ENCODE measurements around the gene MSH3.
"Not testable (repeated sequence)": the region's sequence is repeated elsewhere in the genome, so short reads cannot be mapped to it uniquely, and the experiment has no call there.

Gene MSH3

GRCh38 chr5:80659106-80659505 lies 4.7 kb downstream of the MSH3 start:
- DNase-seq = no peak

- DNase-seq = not testable (repeated sequence)
Observed at GRCh38 chr5:80660661-80661060, 6.2 kb downstream of the MSH3 start.

DNA sequence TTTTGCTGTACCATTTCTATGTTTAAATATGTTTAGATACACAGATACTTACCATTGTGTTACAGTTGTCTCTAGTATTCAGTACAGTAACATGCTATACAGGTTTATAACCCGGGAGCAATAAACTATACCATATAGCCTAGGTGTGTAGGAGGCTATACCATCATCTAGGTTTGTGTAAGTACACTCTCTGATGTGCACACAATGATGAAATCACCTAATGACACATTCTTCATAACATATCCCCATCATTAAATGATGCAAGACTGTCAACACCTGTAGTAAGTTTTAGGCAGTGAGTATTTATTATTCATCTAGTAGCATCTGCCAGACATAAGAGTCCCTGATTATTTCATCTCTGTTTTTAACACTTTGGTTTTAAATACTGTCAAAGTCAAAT lies 7.7 kb downstream of the MSH3 start:
- DNase-seq = no peak

- no peak for DNase-seq
Observed at GRCh38 chr5:80665057-80665456, 10.6 kb downstream of the MSH3 start.

GRCh38 chr5:80667384-80667783 lies 12.9 kb downstream of the MSH3 start:
- DNase-seq = no peak

- DNase-seq = no peak
Observed at GRCh38 chr5:80668016-80668969, 13.8 kb downstream of the MSH3 start.

DNA sequence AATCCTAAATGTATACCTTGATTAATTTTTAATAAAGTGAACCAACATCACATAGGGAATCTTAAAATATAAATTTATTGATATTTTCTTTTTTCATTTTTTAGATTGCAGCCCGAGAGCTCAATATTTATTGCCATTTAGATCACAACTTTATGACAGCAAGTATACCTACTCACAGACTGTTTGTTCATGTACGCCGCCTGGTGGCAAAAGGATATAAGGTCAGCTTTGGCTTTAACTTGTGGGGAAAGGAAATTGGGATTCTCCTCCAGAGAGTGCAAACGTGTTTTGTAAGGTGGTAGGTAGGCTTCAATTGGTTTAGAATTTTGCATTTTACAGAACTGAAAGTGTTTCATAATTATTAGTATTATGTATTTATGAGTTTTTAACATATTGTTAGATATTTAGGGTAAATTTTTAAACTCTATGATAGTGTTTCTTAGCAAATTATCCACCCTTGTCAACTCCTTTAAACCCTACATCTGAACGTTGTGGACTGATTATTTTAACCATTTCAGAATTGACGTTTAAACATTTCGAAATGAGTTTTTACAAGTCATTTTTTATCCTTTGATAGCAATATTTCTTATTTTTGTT lies 17.8 kb downstream of the MSH3 start:
- peak; percentile 69 to 73 for DNase-seq

DNA sequence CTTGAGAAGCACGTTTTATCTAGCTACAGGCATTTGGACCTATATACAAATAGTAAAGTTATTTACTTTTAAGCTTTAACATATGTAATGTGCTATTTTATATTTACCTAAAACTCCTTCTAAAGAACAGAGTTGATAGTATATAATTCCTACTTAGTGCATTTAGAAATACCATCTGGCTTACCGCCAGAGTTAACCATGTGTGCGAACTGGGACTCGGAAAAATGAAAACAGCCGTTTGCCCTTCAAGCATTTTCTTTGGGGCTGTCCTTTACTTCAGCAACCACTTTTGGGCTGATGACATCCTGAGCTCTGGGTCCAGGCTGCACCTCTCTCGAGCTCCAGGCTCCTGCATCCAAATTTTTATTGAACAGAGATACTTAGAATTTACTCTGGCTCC lies 22.3 kb downstream of the MSH3 start:
- DNase-seq = no peak

GRCh38 chr5:80686757-80687156 lies 32.3 kb downstream of the MSH3 start:
- no peak for DNase-seq

DNA sequence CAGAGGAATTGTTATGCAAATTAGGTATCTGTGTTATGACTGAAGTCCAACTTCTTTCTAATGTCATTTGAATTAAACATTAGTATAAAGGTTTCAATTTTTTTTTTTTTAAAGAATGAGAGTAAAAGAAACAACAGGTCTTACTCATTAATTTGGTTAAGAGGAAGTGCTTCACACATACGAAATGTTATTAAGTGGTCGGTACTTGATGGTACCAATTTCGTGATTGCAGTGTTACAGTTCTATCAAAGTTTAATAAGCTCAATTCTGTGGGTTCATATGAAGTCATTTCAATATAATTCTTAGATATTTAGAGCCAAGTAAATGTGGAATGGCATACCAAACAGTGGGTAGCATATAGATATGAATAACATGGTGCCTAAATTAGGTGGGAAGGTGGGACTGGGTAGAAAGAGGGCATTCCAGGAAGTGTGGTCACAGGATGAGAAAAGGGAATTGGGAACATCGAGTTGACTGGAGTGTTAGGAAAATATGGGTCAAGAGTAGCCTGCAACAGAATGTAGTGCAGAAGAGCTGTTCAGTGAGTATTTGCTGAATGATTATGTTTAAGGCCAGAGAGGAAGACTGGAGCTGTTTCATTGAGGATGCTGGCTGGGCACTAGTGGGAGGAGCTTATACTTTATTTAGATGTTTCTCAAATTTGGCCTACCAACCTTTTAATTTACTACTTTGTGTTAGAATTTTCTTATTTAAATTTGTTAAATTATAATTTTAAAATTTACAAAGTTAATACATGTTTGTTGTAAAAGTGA lies 34.4 kb downstream of the MSH3 start:
- no peak for DNase-seq

DNA sequence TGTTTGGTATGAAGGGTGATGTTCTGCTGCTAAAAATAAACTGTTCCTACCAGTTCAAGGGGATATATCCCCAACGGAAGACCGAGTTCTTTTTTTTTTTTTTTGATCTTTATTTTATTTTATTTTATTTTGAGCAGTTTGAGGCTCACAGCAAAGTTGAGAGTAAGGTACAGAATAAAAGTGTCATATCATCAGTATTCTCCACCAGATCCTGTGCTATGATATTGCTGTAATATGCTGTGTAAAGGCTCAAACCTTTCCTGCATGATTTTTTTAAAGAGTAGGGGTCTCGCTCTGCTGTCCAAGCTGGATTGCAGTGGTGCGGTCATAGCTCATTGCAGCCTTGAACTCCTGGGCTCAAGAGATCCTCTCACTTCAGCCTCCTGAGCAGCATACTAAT lies 35.2 kb downstream of the MSH3 start:
- DNase-seq = no peak

DNA sequence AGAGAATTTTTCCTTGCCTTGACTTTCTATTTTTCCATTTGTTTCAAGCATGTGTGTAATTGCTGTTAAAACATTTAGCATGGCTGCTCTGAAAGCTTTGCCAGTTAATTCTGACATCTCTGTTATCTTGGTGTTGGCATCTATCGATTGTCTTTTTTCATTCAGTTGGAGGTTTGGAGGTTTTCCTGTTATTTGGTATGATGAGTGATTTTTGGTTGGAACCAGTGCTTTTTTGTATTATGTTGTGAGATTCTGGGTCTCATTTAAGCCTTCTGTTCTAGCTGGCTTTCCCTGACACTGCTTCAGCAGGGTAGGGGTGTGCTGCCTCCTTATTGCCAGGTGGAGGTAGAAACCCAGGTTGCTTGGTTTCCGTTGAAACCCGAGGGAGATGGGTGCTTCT lies 41.2 kb downstream of the MSH3 start:
- no peak for DNase-seq

DNA sequence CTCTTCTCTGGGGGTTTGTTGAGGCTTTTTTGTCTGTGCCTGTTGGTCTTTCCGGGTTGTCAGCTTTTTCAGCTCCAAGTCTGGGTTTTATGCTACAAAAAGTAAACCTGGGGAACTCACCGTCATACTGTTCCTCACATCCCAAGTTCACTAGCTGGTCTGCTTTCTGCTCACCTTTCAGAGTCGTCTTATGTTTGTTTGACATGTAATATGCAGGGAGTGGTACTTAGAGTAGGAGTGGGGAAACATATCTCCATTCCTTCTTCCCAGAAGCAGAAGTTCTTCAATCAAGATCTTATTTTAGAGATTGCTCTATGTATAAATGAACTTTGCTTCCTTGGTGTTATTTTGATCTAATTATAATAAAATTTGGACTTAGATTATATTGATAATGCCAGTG lies 42.0 kb downstream of the MSH3 start:
- DNase-seq = no peak

DNA sequence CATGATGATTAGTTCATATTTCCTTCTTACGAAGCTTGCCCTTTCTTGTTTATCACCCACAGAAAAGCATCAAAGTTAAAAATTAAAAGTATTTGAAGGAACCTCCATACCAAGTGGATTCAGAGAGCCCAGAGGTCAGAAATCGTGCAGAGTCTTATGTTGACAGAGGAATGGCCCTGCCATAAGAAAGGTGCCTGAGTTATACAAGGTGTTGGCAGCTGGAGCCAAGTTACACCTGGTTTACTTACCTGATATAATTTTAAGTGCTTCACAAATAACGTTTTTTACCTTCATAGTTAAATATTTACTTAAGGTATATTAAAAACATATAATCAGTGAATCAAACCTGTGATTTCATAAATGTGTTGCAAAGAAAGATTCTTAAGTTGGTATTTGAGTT lies 42.6 kb downstream of the MSH3 start:
- DNase-seq = no peak

DNA sequence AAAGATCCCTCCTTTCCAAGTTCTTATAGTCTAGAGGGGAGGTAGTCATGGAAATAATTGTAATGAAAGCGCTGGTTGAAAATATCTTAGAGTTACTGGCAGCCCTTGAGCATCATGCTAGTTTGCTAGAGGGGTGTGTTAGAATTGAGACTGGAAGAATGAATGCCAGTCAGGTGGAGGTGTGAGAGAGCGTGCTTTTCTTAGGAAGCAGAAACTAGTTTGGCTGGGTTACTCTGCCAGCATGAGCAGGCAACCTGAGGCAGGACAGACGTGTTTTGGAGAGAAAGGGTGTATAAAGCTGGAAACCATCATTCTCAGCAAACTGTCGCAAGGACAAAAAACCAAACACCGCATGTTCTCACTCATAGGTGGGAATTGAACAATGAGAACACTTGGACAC lies 43.9 kb downstream of the MSH3 start:
- DNase-seq = no peak

GRCh38 chr5:80701597-80701996 lies 47.1 kb downstream of the MSH3 start:
- no peak for DNase-seq

DNA sequence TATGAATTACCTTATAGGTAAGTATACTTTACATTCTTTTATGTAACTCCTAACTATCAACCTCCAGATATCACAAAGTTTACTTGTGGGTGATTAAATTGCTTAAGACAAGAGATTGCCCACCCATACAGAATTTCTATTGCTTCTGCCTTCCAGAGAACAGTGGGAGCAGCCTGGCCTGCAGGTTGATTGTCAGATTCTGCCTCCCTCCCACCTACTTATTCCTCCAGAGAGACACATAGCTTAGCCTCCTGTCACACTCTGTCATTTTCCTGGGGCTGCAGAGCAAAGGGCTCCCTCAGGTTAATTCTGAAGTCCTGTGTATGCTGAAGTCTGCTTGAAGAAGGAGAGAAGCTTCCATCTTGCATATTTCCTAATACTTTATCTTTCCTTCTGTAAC lies 48.8 kb downstream of the MSH3 start:
- no peak for DNase-seq

GRCh38 chr5:80703747-80704146 lies 49.3 kb downstream of the MSH3 start:
- no peak for DNase-seq

DNA sequence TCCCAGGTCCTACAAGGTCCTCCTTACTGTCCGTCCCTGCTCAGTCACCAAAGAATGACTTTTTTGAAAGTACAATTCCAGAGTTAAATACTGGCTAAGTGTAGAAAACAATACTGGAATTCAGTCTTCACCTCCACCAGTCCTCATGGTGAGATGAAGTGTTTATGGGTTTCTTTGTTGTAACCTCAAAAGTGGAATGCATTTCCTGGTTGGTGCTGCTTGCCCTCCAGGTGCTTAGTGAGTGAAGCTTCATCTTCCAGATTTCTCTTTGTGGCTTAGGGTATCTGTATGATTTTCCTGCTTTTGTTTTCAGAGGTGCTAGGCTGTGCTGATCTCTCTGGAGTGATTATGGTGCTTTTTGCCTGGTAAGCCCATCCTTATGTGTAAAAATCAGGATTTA lies 49.8 kb downstream of the MSH3 start:
- DNase-seq = no peak

GRCh38 chr5:80705216-80705769 lies 50.8 kb downstream of the MSH3 start:
- no peak for DNase-seq

DNA sequence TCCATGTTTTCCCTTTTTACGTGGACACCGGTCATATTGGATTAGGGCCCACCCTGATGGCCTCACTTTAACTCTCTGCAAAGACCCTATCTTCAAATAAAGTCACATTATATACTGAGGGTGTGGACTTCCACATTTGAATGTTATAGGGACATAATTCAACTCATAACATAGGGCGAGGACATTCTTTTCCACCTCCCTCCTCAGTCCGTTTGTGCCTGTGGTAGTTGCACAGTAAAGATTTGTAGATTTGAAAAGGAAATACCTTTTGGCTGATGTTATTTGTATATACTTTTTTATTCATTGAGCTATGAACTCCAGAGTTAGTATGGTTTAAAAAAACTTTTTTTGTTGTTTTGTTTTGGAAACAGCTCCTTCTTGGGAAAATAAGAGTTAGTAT lies 51.3 kb downstream of the MSH3 start:
- no peak for DNase-seq

DNA sequence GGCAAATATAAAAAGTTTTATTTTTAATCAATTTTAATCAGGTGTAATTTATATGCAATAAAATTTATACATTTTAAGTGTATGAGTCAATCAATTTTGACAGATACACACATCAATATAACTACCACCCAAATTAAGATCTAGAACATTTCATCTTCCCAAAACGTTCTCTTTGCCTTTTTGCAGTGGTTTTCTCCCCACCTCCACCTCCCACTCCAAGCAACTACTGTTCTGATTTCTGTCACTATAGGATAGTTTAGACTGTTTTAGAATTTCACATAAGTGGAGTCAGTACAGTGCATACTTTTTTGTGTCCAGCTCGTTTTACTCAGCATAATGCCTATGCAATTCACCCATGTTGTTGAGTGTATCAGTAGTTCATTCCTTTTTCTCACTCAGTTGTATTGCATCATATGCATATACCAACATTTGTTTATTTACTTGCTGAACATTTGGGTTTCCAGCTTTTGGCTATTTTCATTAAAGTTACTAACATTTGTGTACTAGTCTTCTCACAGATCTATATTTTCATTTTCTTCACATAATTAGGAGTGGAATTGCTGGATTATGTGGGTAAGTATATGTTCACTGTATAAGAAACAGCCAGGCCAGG lies 52.5 kb downstream of the MSH3 start:
- no peak for DNase-seq

- DNase-seq = no peak
Observed at GRCh38 chr5:80707645-80708044, 53.2 kb downstream of the MSH3 start.

Data from SHP77 (cell line).